HG03342 (cell line): Measurements from ENCODE around the gene CYP11A1.
"Not testable (repeated sequence)": the region's sequence is repeated elsewhere in the genome, so short reads cannot be mapped to it uniquely, and the experiment has no call there.

ENCODE experiments used
- ATAC-seq: cut with Tn5 transposase; IDR thresholded peaks from one replicate; pipeline ENCODE4 v1.9.1; 2021; ENCODE audit warnings: mild to moderate bottlenecking, moderate library complexity; ENCODE audit not compliant: unreplicated experiment

CYP11A1 gene

DNA sequence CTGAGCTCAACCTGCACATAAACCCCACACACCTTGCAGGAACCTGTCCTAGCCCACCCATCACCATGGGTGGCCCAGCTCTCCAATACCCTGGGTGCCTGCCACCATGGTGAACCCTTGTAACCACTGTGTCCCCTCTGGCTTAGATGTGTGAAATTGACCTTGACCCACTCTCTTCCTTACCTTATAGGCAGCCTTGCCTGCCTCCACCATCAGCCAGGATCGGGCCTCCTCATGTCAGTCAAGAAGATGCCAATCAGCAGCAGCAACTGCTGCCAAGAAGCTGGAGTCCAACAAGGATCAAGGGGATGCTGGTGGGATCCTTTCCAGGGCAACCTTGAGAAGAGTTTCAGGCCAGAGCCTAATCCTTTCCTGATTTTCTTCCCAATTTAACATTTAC lies 8.8 kb upstream of the CYP11A1 start:
- no peak for ATAC-seq

DNA sequence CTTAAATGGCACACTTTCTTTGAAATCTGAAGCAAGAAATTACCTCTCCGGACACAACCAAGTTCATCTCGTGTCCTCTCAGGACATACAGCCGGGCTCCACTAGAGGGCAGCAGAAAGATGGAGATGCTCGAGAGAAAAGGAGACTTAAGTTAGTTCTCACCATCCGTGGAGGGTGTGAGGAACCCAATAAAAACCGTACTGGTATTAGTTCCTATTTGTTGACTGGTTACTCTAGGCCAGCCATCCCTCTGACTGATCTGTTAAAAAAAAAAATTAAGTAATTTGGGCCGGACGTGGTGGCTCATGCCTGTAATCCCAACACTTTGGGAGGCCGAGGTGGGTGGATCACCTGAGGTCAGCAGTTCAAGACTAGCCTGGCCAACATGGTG lies 7.9 kb upstream of the CYP11A1 start:
- no peak for ATAC-seq

DNA sequence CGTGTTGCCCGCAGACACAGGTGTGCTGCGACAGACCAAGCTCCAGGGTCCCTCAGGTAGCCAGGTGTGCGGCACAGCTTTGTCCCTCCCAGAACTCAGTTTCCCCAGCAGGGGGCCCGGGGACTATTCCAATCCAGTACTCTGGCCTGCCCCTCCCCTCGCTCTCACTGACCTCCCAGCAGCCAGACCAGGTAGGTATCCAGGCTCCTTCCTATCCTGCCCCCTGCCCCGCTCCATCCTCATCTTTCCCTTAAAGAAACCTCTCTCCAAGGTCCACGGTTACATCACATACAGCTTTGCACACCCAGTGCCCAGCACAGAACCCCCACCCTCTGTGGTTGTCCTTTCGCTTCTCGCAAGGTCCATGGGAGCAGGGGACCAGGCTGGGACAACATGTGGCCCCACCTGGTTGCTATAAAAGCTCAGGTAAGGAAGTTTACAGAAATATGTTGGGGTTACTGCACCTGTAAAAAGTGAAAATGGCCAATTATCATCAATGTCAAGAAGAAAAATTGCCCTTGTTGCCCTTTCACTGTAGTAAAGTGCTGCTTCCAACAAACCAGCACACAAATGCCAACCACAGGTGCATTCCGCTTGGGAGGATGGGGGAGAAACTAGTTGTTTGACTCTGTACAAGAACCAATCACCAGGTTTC lies 7.3 kb upstream of the CYP11A1 start:
- ATAC-seq, result no peak

DNA sequence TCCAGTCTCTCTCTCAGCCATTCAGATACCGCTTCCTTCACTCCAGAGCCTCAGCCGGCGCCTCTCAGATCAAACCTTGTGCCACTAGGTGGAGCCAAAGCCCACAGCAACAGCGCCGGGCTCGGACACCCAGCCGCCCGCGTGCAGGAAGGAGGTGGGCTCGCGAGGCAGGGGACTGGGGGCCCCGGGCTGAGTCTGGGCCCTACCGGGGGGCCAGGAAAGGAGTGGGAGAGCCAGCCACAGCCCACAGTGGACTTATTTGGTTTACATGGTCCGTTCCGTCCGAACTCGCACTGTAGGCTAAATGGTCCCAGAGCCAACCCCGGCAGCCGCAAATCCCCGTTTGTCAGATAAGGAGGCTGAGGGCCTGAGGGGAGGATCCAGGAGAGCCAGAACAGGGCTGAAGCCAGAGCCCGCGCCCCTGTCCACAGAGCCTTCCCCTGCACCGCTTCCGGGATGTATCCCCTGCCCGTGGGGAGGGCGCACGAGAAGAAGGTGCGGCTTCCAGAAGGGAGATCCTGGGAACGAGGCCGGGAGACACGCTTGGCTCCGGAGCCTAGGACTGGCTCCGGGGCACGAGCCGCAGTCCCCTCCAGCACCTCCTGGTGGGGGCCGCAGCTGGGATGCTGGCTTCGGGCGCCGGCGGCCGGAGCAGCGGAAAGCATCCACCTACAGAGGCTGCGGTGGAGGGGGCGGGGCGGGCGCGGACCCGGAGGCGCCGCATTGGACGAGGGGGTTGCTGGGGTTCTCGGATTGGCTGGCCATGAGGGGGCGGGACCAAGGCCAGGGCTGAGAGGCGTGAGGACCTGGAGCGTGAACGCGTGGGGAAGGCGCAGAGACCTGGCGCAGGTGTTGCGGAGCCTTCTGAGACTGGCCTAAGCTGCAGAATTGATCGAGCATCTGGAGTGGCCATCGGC lies 6.5 kb upstream of the CYP11A1 start:
- ATAC-seq, result peak; percentile 66

DNA sequence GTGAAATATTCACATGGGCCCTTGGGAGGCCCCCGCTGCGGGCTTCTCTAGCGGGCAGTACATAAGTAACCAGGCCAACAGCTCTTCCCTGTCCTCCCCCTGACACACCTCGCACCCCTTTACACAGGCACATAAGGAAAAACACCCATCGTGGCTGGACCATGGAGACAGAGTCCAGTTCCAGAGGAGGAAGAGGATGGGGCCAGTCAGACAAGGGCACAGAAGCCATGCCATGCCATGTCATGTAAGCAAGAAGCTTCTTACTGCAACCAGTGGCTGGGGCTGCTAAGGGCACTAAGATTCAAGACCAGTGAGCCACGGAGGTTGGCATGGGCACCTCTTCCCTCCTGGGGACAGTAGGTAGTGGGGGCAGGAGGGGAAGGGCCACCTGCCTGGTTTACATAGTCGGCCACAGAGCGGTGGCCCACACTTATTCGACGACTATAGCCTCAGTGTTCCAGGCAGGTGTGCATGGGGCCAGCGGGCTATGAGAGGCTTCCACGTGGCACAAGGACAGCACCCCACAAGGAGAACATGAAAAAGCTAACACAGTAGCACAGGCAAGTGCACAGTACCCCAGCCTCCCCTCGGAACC lies 5.7 kb upstream of the CYP11A1 start:
- no peak for ATAC-seq

DNA sequence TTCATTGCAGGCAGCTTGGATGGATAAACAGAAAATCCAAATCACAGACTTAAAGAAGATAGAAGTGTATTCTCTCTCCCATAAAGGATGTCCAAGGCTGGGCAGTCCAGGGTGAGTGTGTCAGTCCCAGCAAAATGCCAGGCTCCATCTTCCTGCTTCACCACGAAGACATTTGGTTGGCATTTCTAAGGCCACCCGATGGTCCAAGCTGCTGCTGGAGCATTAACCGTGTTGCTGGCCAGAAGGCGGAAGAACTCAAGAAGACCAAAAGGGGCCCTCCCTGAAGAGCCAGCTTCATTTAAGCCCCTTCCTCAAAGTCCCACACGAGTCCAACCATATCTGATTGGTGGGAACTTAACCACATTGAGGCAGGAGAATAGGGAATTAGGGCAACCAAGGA lies 3.0 kb upstream of the CYP11A1 start:
- no peak for ATAC-seq

DNA sequence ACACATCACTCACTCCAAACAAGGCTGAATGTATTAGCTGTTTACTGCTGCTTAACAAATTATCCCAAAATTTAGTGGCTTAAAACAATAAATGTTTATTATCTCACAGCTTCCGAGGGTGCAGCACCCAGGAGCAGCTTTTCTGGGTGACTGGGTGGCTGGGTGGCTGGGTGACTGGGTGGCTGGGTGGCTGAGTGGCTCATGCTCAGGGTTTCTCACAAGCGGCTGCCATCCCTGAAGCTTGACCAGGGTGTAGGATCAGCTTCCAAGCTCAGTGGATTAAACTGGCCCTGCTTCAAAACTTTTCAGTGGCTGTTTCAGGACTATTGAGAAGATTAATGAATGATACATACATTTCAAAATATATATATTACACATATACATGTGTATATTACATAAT lies 2.3 kb upstream of the CYP11A1 start:
- ATAC-seq, result no peak

DNA sequence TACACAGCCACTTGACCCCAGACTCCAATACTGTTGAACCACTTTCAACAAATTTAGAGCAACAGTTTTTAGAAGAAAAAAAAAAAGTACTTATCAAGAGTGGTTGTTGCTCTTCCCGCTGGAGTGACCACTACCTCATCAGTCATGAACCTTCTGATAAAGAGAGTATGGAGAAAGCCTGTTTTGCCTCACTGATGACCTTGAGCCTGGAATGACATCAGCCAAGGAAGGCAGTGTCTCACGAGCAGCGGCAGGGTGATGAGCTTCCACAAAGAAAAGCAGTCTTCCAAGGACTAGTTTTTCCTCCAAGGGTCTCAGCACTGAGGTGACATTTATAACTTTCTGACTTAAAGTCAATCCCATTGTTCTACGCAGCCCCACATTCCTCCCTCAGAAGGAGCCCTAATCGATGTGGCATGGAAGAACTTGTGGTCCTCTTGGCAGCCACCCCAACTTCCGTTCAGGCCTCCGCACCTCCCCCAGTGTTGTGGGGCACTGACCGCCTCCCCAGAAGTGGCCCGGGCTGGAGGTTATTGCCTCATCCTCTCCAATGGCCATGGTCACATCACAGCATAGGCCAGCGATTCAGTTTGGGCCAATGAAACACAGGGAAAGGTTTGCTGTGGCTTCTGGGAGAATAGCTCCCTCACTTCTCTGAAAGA lies 1.8 kb upstream of the CYP11A1 start:
- no peak for ATAC-seq

DNA sequence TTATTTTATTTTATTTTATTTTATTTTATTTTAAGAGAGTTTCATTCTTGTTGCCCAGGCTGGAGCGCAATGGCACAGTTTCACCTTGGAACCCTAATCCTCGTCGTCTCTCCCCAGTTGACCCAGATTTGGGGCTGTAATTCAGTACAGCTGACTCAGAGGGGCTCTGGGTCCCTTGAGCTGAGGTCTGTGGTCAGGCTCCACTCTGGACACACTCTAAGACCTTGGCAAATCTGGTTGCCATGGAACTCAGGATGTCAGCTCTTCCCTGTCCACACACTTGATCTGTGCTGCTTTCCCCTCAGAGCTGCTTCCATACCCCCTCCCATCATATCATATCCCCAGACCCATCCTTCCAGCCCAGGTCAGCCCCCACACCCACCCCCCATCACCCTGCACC lies 675 bp upstream of the CYP11A1 start:
- no peak for ATAC-seq

DNA sequence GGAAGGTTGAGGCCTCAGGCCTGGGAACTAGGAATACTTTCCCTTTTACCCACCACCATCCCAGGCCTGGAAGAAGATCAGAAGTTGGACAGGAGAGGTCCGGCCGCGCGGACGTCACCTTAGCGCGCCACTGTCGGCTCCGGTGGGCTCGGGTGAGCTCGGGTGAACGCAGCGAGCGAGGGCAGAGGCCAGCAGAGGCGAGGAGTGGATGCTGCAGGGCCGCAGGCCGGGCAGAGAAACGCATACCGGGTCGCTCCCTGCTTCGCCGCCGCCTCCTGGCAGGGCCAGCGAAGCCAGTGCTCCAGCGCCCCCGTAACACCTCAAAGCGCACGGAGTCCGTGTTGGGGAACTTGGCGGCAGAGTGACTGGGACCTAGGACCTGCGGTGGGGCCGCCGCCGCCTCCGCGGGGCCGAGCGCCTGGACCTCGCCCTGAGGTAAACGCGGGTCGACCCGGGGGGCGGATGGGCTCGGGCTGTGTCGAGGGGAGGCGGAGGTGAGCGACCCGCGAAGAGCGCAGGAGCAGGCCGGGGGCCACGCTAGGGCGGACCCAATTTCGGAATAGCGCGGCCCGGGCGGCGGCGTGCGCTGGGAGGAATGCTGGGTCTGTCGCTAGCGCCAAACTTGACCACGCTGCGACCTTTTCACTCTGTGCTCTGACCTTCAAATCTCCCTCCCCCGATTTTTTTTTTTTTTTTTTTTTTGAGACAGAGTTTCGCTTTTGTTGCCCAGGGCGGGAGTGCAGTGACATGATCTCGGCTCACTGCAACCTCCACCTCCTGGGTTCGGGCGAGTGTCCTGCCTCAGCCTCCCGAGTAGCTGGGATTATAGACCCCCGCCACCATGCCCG lies 1.6 kb downstream of the CYP11A1 start:
- no peak for ATAC-seq

DNA sequence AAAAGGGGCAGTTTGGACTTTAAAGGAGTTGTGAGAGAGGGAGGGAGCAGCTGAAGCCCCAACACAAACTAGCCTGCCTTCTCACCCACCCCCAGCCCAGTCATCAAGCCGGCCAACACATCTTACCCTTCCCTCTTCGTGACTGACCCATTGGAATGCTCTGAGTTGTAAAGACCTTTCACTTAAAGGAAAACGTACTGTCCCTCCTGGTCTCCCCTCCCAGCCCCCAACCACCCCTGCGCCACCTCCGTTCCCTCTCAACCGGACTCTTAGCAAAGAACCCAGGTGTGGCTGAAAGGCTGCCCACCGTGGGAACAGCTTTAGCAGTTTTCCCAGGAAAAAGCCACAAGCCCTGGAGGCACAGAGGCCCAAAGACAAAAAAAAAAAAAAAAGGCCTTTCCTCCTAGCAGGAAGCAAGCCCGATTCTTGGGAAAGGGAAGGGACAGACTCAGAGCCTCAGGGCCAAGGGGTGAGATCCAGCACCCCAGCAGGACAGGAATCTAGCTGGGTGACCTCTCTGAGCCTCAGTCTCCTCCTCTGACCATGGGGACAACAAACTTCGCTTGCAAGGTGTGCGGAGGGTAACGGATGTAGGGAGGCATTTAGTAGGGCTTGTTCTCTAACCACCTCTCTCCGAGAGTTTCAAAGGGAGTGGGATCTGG lies 2.4 kb downstream of the CYP11A1 start:
- ATAC-seq, result no peak

DNA sequence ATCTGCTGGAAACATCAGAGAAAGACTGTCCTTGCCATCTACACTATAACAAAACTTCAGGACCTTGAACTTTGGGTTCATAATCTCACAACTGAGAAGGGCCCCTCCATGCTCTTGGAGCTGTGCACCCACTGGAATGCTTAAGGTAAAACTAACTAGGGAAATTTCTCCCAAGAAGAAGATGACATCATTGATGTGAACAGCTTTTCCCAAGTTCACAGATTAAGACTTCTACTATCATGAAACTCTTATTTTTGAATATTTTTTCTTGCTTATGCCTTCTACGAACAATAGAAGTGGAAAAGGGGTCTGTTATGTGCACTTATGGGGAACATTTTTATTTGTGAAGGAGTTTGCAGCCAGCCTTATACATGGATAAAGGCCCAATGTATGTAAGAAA lies 5.0 kb downstream of the CYP11A1 start:
- ATAC-seq, result no peak

DNA sequence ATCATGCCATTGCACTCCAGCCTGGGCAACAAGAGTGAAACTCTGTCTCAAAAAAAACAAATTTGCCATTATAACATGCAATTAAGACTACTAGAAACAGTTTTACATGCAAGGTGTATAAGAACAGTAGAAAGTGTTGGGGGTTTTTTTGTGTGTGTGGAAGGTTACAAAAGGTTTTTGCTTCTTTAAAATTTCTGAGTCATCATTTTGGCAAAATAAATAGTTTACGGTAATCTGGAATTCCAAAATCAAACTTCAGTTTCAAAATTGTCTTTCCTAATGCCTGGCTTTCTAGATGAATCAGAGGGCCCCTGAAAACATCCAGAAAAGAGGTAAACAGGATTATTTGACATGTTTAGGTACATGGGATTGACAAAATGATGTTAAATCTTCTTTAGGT lies 6.6 kb downstream of the CYP11A1 start:
- not testable (repeated sequence) for ATAC-seq

DNA sequence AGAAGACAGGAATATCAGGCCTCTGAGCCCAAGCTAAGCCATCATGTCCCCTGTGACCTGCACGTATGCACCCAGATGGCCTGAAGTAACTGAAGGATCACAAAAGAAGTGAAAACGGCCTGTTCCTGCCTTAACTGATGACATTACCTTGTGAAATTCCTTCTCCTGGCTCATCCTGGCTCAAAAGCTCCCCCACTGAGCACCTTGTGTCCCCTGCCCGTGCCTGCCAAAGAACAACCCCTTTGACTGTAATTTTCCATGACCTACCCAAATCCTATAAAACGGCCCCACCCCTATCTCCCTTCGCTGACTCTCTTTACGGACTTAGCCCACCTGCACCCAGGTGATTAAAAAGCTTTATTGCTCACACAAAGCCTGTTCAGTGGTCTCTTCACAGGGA lies 8.1 kb downstream of the CYP11A1 start:
- ATAC-seq, result not testable (repeated sequence)

DNA sequence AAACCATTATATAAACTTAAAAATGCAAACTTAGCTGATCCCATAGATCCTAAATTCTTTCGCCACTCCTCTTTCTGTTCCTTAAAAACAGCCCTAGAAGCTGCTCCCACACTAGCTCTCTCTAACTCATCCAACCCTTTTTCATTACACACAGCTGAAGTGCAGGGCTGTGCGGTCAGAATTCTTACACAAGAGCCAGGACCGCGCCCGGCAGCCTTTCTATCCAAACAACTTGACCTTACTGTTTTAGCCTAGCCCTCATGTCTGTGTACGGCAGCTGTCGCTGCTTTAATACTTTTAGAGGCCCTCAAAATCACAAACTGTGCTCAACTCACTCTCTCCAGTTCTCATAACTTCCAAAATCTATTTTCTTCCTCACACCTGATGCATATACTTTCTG lies 9.9 kb downstream of the CYP11A1 start:
- not testable (repeated sequence) for ATAC-seq

DNA sequence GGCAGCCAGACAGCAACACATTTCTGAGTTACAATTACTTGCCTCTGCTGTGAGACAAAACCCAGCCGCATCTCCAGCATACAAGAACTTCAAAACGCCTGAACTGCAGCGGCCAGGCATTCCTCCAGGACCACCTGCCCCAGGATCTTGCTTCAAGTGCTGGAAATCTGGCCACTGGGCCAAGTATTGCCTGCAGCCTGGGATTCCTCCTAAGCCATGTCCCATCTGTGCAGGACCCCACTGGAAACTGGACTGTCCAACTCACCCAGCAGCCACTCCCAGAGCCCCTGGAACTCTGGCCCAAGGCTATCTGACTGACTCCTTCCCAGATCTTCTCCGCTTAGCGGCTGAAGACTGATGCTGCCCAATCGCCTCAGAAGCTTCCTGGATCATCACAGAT lies 11.4 kb downstream of the CYP11A1 start:
- not testable (repeated sequence) for ATAC-seq

DNA sequence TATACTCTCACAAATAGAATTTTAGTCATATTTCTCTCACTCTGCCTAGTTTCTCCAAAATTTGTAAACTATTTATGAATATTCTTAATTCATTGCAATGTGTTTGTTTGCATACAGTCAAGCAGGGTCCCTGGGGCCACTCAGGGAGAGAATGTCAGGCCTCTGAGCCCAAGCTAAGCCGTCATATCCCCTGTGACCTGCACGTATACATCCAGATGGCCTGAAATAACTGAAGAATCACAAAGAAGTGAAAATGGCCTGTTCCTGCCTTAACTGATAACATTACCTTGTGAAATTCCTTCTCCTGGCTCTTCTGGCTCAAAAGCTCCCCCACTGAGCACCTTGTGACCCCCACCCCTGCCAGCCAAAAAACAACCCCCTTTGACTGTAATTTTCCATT lies 13.5 kb downstream of the CYP11A1 start:
- ATAC-seq, result not testable (repeated sequence)

DNA sequence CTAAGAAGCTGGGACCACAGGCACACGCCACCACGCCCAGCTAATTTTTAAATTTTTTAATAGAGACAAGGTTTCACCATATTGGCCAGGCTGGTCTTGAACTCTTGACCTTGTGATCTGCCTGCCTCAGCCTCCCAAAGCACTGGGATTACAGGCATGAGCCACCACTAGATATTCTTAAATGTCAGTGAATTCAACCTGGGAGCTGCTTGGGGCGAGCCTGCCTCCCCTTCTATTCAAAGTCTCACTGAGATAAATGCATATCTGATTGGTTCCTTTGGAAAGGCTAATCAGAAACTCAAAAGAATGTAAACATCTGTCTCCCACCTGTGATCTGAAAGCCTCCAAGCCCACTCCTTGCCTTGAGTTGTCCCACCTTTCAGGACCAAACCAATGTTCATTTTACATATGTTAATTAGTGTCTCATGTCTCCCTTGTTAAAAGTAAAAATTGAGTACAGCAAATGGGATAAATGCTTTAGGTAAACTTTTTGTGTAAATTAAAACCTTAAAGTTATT lies 15.0 kb downstream of the CYP11A1 start:
- ATAC-seq, result no peak

DNA sequence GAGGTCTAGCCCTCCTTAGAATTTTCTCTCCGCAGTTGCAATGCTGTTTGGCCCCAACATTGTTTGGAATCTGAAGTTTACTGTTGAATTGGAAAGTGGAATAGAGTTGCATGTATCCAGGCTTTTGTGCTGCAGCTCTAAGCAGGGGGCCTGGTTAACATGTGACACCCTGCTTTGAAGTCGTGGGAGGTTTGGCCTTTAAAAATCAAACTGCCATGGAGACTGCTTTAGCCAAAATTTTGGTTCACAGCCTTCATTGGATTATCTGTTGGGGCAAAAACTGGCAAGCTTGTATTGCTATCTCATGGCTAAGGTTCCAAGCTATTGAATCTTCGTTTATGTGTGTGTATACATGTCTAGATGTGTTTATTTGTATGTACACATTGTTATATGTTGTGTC lies 15.8 kb downstream of the CYP11A1 start:
- ATAC-seq, result no peak
